Measurements from ENCODE around the gene COMP.

Gene COMP

DNA sequence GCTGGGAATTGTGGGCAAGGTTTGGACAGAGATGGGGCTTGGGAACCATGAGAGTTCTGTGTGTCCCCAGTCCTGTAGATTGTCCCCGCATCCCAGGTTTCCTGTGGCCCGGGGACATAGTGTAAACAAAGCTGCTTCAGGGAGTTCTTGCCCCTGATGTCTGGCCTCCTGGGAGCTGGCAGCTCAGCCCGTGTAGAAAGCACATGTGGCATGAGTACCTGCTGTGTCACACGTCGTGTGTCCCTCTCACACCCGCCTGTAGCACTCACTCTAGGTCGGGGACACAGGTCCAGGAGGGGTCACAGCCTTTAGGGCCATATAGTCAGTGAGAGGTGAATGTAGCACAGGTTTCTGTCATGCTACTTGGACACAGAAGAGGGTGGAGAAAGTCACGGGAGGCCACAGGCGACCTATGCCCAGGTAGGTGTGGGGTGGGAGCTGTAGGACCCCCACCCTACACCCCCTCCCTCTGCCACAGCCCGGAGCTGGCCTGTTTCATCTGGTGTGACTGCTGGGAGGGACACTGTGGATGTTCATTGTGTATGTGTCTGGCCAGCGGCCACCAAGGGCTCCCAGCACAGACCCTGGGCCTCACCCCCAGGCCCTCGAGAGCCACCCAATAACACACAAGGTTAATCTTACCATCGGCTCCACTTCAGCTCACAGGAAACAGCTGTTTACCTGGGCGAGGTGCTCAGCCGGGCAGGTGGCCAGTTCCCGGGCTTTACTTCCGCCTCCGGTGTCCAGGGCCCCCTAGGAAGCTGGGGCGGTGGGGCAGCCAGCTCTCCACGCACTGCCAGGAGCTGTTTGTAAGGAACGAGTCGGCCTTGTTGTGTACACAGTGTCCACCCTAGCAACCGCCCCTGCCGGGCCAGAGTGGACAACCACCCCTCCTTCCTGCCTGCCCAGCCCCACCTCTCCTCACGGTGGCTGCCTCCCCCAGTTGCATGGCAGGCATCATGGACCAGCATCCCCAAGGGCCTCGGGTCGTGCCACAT is 49.7 kb downstream of the COMP start:
- TF ChIP-seq, protein P1, sequence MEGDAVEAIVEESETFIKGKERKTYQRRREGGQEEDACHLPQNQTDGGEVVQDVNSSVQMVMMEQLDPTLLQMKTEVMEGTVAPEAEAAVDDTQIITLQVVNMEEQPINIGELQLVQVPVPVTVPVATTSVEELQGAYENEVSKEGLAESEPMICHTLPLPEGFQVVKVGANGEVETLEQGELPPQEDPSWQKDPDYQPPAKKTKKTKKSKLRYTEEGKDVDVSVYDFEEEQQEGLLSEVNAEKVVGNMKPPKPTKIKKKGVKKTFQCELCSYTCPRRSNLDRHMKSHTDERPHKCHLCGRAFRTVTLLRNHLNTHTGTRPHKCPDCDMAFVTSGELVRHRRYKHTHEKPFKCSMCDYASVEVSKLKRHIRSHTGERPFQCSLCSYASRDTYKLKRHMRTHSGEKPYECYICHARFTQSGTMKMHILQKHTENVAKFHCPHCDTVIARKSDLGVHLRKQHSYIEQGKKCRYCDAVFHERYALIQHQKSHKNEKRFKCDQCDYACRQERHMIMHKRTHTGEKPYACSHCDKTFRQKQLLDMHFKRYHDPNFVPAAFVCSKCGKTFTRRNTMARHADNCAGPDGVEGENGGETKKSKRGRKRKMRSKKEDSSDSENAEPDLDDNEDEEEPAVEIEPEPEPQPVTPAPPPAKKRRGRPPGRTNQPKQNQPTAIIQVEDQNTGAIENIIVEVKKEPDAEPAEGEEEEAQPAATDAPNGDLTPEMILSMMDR (conservative IDR thresholded peaks at IDR 0.05; ENCODE audit: low read length), result no peak
- DNase-seq (ENCODE audit: low read depth), result no peak
- H3K4me3 ChIP-seq (ENCODE audit: low read length), result no peak overlapping the region

DNA sequence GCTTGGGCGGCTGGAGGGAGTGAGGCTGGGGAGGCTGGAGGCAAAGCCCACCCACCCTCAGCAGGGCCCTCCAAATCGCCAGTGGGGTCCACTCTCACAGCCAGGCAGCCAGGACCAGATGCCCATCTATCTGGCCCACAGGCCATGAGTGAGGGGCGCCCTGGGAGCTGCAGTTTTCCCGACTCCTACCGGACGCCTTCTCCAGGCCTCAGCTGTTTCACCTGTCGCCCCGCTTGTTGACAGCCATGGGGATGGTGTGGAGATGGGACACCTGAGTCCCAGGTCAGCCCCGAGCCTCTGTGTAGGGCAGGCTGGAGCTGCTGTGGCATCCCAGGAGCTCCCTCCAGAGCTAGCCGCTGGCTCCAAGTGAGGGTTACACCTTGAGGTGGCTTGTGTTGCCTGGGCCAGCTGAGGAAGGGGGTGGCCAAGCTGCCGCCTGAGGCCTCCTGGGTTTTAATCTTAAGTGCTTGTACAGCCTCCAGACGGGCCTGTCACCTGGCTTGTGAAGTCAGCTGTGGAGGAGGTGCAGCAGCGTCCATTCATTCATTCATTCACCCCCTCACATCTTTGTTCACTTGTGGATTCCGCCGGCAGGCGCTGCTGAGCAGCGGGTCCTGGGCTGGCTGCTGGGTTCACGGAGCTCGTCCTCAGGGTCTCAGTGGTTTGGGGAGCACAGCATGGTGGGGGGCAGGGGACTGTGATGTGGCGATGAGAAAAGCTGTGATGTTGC is 52.0 kb downstream of the COMP start:
- DNase-seq (ENCODE audit: low read depth), result no peak
- H3K4me3 ChIP-seq (ENCODE audit: low read length), result no peak overlapping the region
- TF ChIP-seq, protein P1 (conservative IDR thresholded peaks at IDR 0.05; ENCODE audit: low read length), result no peak

DNA sequence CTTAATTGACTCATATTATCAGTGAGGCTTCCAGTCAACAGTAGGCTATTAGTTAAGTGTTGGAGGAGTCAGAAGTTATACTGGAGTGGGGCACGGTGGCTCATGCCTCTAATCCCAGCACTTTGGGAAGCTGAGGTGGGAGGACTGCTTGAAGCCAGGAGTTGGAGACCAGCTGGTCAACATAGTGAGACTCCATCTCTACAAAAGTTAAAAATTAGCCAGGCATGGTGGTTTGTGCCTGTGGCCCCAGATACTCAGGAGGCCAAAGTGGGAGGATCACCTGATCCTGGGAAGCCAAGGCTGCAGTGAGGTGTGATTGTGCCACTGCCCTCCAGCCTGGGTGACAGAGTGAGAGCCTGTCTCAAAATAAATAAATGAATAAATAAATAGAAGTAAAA is 53.2 kb downstream of the COMP start:
- DNase-seq (ENCODE audit: low read depth), result no peak
- H3K4me3 ChIP-seq (ENCODE audit: low read length), result no peak overlapping the region
- TF ChIP-seq, protein P1 (conservative IDR thresholded peaks at IDR 0.05; ENCODE audit: low read length), result no peak

DNA sequence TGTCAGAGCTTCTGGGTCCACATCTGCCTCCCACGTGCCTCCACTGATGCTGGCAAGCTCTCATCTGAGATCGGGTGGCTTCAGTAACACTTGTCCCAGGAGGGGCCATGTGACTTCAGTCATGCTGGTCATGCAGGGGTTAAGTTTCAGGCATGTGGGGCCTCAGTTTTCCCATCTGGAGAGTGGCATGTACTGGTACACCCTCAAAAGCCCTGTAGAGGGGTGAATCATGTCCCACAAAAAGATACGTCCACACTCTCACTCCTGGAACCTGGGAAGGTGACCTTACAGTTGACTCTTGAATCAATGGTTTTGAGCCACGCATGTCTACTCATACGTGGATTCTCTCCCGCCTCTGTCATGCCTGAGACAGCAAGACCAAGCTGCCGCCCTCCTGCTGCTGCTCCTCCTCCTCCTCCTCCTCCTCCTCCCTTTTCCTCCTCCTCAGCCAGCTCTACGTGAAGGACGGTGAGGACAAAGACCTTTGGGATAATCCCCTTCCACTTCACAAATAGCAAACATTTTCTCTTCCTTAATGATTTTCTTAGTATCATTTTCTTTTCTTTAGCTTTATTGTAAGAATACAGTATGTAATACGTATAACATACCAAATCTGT is 53.7 kb downstream of the COMP start:
- DNase-seq (ENCODE audit: low read depth), result no peak
- TF ChIP-seq, protein P1 (conservative IDR thresholded peaks at IDR 0.05; ENCODE audit: low read length), result no peak
- H3K4me3 ChIP-seq (ENCODE audit: low read length), result no peak overlapping the region

DNA sequence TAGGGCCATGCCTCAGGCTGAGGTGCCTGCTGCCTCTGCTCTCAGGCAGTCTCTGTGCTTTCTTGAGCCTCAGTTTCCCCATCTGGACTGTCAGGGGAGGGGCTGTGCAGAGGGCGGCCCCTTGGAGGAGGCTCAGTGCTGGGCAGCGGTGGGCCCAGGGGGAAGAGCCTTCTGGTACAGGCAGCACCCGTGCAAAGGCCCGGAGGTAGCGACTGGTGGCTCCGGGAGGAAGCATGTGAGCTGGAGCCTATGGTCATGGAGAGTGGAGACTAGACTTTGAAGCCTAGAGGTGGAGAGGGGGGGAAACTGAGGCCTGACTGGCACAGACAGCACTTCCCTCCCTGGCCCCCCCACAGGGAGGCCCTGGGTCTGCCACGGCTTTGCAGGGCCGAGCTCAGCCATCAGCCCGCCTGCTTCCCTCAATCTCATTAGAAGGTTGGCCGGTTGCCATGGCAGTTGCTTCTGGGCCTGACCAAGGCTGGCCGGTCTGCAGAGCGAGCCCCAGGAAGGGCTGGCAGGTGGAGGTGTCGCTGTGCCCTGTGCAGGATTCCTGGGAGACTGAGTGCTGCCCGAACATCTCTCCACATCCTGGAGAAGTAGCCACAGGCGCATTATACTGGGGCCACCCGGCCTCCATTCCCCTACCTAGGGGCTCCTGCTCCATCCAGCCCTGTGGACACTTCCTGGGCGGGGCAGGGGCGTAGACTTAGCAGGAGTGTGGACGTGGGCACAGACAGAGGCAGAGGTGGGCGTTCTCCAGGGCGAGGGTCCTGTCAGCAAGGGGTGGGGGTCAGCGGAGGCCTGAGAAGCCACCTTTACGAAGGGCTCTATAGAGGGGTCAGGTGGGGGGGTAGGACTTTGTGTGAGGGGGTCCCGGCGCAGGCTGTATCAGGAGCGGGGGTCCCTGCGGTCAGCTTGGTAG is 54.4 kb downstream of the COMP start:
- DNase-seq (ENCODE audit: low read depth), result no peak
- H3K4me3 ChIP-seq (ENCODE audit: low read length), result no peak overlapping the region
- TF ChIP-seq, protein P1 (conservative IDR thresholded peaks at IDR 0.05; ENCODE audit: low read length), result no peak

DNA sequence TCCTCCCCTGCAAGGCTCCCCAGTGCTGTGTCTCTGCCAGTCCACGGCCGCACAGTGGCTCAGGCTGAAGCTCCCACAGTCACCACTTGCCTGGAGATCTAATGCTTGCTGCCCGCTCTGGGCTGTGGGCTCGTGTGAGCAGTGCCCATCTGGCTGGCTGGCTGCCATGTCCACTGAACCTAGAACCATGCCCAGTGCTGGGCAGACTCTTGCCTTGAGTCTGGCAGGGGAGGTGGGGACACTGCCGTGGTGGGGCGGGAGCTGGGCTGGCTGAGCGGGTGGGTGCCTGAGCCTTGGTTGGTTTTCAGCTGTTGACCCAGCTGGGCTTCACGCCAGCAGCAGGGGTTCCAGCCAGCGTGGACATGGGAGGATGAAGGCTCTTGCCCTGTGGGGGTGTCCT is 55.4 kb downstream of the COMP start:
- no peak overlapping the region for H3K4me3 ChIP-seq (ENCODE audit: low read length)
- TF ChIP-seq, protein P1 (conservative IDR thresholded peaks at IDR 0.05; ENCODE audit: low read length), result no peak
- no peak for DNase-seq (ENCODE audit: low read depth)

Data from AG10803 (cell line).